H1 (cell line): Measurements from ENCODE around the gene ARHGEF28. TPM values are rescaled to one million over a fixed set of nuclear protein-coding genes. Genes with fewer than 3 reads are reported as not detected.

Experiments used
- CTCF ChIA-PET: fragments of 300-600 bp; sonication (Branson Sonifier 250); formaldehyde crosslinking; loops from one replicate; lab custom pipeline; 2021; ENCODE audit not compliant: partially characterized antibody; lab: Charles Lee
- POLR2A ChIA-PET: fragments of 300-600 bp; sonication (Branson Sonifier 250); formaldehyde crosslinking; loops from one replicate; lab custom pipeline; 2021; ENCODE audit warnings: inconsistent platforms; ENCODE audit not compliant: partially characterized antibody; lab: Charles Lee
- DNase-seq, 2 experiments: peaks; one replicate each; pipeline versions ENCODE4 v3.0.0 to v3.0.0-alpha.2; 2010 to 2022; ENCODE audit warnings: low spot score in 2 of 2, low read depth in 1 of 2, mixed read lengths in 1 of 2
- FAIRE-seq: peaks from 2 replicates; lab custom pipeline; 2011; peaks lifted over from hg19 to GRCh38; lab: Jason Lieb, UNC
- H2AFZ ChIP-seq: 2 replicates; pipeline ENCODE4 v1.8.1; 2012; ENCODE audit warnings: low read length, inconsistent platforms
- H2AK5ac ChIP-seq: 2 replicates; pipeline ENCODE4 v1.6.1; 2013; ENCODE audit warnings: low read depth, low read length
- H2BK120ac ChIP-seq: replicated peaks from 2 replicates; pipeline ENCODE3; 2013; ENCODE audit warnings: low read depth, low read length, inconsistent platforms
- H2BK12ac ChIP-seq: 2 replicates; pipeline ENCODE4 v1.6.1; 2013; ENCODE audit warnings: low read depth, low read length
- H2BK15ac ChIP-seq: 2 replicates; pipeline ENCODE4 v1.6.1; 2013; ENCODE audit warnings: low read length
- H2BK20ac ChIP-seq: 2 replicates; pipeline ENCODE4 v1.6.1; 2013; ENCODE audit warnings: low read length
- H2BK5ac ChIP-seq: 2 replicates; pipeline ENCODE4 v1.6.1; 2013; ENCODE audit warnings: low read depth, low read length
- H3K14ac ChIP-seq: 2 replicates; pipeline ENCODE4 v1.6.1; 2013; ENCODE audit warnings: inconsistent platforms; ENCODE audit not compliant: insufficient read length
- H3K18ac ChIP-seq: 2 replicates; pipeline ENCODE4 v1.6.1; 2013; ENCODE audit warnings: low read length; ENCODE audit errors: extremely low read depth
- H3K23ac ChIP-seq: 2 replicates; pipeline ENCODE4 v1.6.1; 2013; ENCODE audit warnings: inconsistent platforms; ENCODE audit not compliant: insufficient read length
- H3K23me2 ChIP-seq: 2 replicates; pipeline ENCODE4 v1.6.1; 2013; ENCODE audit warnings: low read depth, low read length
- H3K27ac ChIP-seq: 2 replicates; pipeline ENCODE4 v1.6.1; 2011; ENCODE audit warnings: low read depth, low read length, inconsistent platforms
- H3K27me3 ChIP-seq, 4 experiments: replicated peaks in 1 of 4; 1 replicate in 1 of 4; 2 replicates in 3 of 4; pipeline versions ENCODE4 v1.6.1 to v1.8.1; 2011 to 2013; ENCODE audit warnings: low read length in 3 of 4, mild to moderate bottlenecking in 3 of 4, inconsistent platforms in 2 of 4, mixed read lengths in 2 of 4, moderate library complexity in 1 of 4; ENCODE audit not compliant: control insufficient read depth in 3 of 4, insufficient read depth in 3 of 4; ENCODE audit errors: extremely low read depth in 1 of 4
- H3K36me3 ChIP-seq, 4 experiments: 2 replicates each; pipeline versions ENCODE4 v1.6.1 to v1.8.1; 2011 to 2013; ENCODE audit warnings: mild to moderate bottlenecking in 4 of 4, low read length in 3 of 4, moderate library complexity in 2 of 4, control low read depth in 1 of 4, inconsistent platforms in 1 of 4; ENCODE audit not compliant: insufficient read depth in 4 of 4, control insufficient read depth in 2 of 4
- H3K4ac ChIP-seq: replicated peaks from 2 replicates; pipeline ENCODE3; 2013; ENCODE audit warnings: low read length, low read depth, mixed read lengths, inconsistent platforms; ENCODE audit not compliant: insufficient read length
- H3K4me1 ChIP-seq, 4 experiments: replicated peaks in 1 of 4; 1 replicate in 1 of 4; 2 replicates in 3 of 4; pipeline versions ENCODE4 v1.6.1 to v1.8.1; 2011 to 2013; ENCODE audit warnings: low read length in 3 of 4, inconsistent platforms in 2 of 4, mixed read lengths in 1 of 4; ENCODE audit not compliant: insufficient read depth in 4 of 4, control insufficient read depth in 3 of 4
- H3K4me2 ChIP-seq, 2 experiments: 2 replicates each; pipeline versions ENCODE4 v1.6.1 to v1.8.1; 2011 to 2013; ENCODE audit warnings: low read depth in 2 of 2, low read length in 2 of 2, control low read depth in 1 of 2, inconsistent platforms in 1 of 2, mild to moderate bottlenecking in 1 of 2; ENCODE audit not compliant: insufficient read depth in 1 of 2
- H3K4me3 ChIP-seq, 4 experiments: fragments of 200-600, 300-600 bp in 1 of 4; sonication (generic), shearing (Covaris generic), sonication (Bioruptor Twin) in 1 of 4; 2 replicates each; pipeline versions ENCODE4 v1.5.1 to v1.8.1; 2011 to 2016; ENCODE audit warnings: low read length in 4 of 4, low read depth in 3 of 4, control low read depth in 2 of 4, inconsistent platforms in 2 of 4, mild to moderate bottlenecking in 2 of 4, mixed read lengths in 1 of 4, moderate library complexity in 1 of 4; ENCODE audit not compliant: insufficient read depth in 2 of 4; ENCODE audit errors: extremely low read depth in 1 of 4
- H3K56ac ChIP-seq: replicated peaks from 2 replicates; pipeline ENCODE3; 2013; ENCODE audit warnings: low read depth, mild to moderate bottlenecking, mixed read lengths, low read length, inconsistent platforms; ENCODE audit not compliant: insufficient read length
- H3K79me1 ChIP-seq: 2 replicates; pipeline ENCODE4 v1.6.1; 2013; ENCODE audit warnings: low read depth, low read length, control low read depth
- H3K79me2 ChIP-seq, 2 experiments: 2 replicates each; pipeline versions ENCODE4 v1.6.1 to v1.8.1; 2012 to 2013; ENCODE audit warnings: low read length in 2 of 2, mild to moderate bottlenecking in 2 of 2, inconsistent platforms in 1 of 2; ENCODE audit not compliant: insufficient read depth in 2 of 2, control insufficient read depth in 1 of 2
- H3K9ac ChIP-seq, 4 experiments: replicated peaks in 1 of 4; 1 replicate in 1 of 4; 2 replicates in 3 of 4; pipeline versions ENCODE4 v1.6.1 to v1.8.1; 2011 to 2013; ENCODE audit warnings: low read depth in 3 of 4, low read length in 3 of 4, control low read depth in 2 of 4, mild to moderate bottlenecking in 2 of 4, moderate library complexity in 2 of 4, inconsistent platforms in 1 of 4; ENCODE audit errors: extremely low read depth in 1 of 4
- H3K9me3 ChIP-seq, 2 experiments: 2 replicates each; pipeline versions ENCODE4 v1.6.1 to v1.8.1; 2012 to 2013; ENCODE audit warnings: mild to moderate bottlenecking in 2 of 2, moderate library complexity in 2 of 2, control low read depth in 1 of 2, inconsistent platforms in 1 of 2, low read depth in 1 of 2, low read length in 1 of 2, mixed read lengths in 1 of 2; ENCODE audit not compliant: insufficient read depth in 2 of 2
- H4K20me1 ChIP-seq, 2 experiments: replicated peaks in 1 of 2; 2 replicates each; pipeline versions ENCODE3 to v1.8.1; 2011 to 2013; ENCODE audit warnings: inconsistent platforms in 2 of 2, low read length in 2 of 2, mild to moderate bottlenecking in 1 of 2; ENCODE audit not compliant: insufficient read depth in 2 of 2, control insufficient read depth in 1 of 2
- H4K5ac ChIP-seq: 2 replicates; pipeline ENCODE4 v1.6.1; 2013; ENCODE audit warnings: low read length, low read depth, mixed read lengths, inconsistent platforms; ENCODE audit not compliant: insufficient read length
- H4K8ac ChIP-seq: 2 replicates; pipeline ENCODE4 v1.8.0; 2013; ENCODE audit warnings: mild to moderate bottlenecking, moderate library complexity, low read length, inconsistent platforms; ENCODE audit not compliant: insufficient read depth; ENCODE audit errors: extremely low read depth
- H4K91ac ChIP-seq: replicated peaks from 2 replicates; pipeline ENCODE3; 2013; ENCODE audit warnings: low read length, mixed read lengths, inconsistent platforms; ENCODE audit not compliant: insufficient read length
- CEBPB ChIP-seq: IDR thresholded peaks from 2 replicates; pipeline ENCODE4 v1.6.1; 2012; ENCODE audit warnings: low read depth, low read length
- KDM4A ChIP-seq: IDR thresholded peaks from one replicate; pipeline ENCODE4 v1.7.1; 2012; ENCODE audit warnings: low read depth, mild to moderate bottlenecking, moderate library complexity, low read length, inconsistent platforms; ENCODE audit not compliant: severe bottlenecking
- WGBS, 2 experiments: shearing (Covaris generic) in 1 of 2; methylation state at CpG; one replicate each; pipeline versions ENCODE4 v1.1.6 to v1.1.7; 2013 to 2015; ENCODE audit warnings: low lambda C conversion rate in 2 of 2, mixed read lengths in 2 of 2, inconsistent platforms in 1 of 2, low coverage in 1 of 2, missing lambda C conversion rate in 1 of 2; ENCODE audit not compliant: insufficient replicate concordance in 2 of 2, insufficient coverage in 1 of 2, insufficient read length in 1 of 2; ENCODE audit errors: extremely low coverage in 1 of 2, missing lambda C conversion rate in 1 of 2; 5-methylcytosine and 5-hydroxymethylcytosine counted together
- polyA plus RNA-seq, 7 experiments: library from polyadenylated mRNA; depleted of rRNA in 3 of 7; stranded (reverse) in 5 of 7; unstranded in 2 of 7; fragments of >200 nt in 5 of 7; fragments of 200-250 nt in 2 of 7; gene quantifications; 1 replicate in 5 of 7; 2 replicates in 1 of 7; 4 replicates in 1 of 7; pipeline versions ENCODE4 v1.2.1 to v1.2.3, GENCODE V29; 2011 to 2013; ENCODE audit warnings: missing spikeins in 2 of 7, mixed read lengths in 2 of 7
- total RNA-seq: library from RNA; stranded (reverse); fragmentation: NEBNext Ultra II Directional; extraction: Animal tissue kit (Norgen Biotek cat#: 25700); gene quantifications from 2 replicates; pipeline ENCODE4 v1.2.1, GENCODE V29; 2021
- TF ChIP-seq, protein P1 (sequence below): IDR thresholded peaks from 2 replicates; pipeline ENCODE4 v1.6.1; 2012; ENCODE audit warnings: inconsistent platforms

Gene ARHGEF28
- total and polyA plus RNA-seq, 2 of the 8 experiments (the other 6 are each of a cell fraction or from before 2014, with no cell fraction given), result 0.33 to 1.0 TPM

- ChIA-PET CTCF (interaction anchor here (0.9 to 1.1 kb wide), 2 partner anchors 9 to 30 kb away, joined by 3 to 4 read pairs; no protein-coding TSS in a partner anchor), POLR2A (no interaction called here)
- no peak for TF ChIP-seq KDM4A
- no peak for TF ChIP-seq CEBPB
- TF ChIP-seq, protein P1, sequence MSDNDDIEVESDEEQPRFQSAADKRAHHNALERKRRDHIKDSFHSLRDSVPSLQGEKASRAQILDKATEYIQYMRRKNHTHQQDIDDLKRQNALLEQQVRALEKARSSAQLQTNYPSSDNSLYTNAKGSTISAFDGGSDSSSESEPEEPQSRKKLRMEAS, result no peak
Measured at GRCh38 chr5:73763300-73764032, 137.5 kb downstream of the ARHGEF28 start.

More at GRCh38 chr5:73763300-73764032, 137.5 kb downstream of the ARHGEF28 start:
- Histone ChIP-seq H2BK12ac (no peak overlapping the region), H3K23me2 (no peaks in the 10 kb centered on the region), H3K36me3 (no peaks in the 10 kb centered on the region), H3K14ac (no peak overlapping the region), H4K20me1 (no peaks in the 10 kb centered on the region), H4K91ac (no peak overlapping the region), H3K4ac (no peak overlapping the region), H2AFZ (no peak overlapping the region), H3K27ac (no peak overlapping the region), H2BK5ac (no peak overlapping the region), H2BK15ac (no peak overlapping the region), H3K18ac (no peak overlapping the region), H3K4me1 (no peaks in the 10 kb centered on the region), H3K23ac (no peak overlapping the region), H3K4me2 (no peak overlapping the region), H3K9ac (no peak overlapping the region), H2AK5ac (no peak overlapping the region), H3K27me3 (no peaks in the 10 kb centered on the region), H3K56ac (no peak overlapping the region), H4K5ac (no peak overlapping the region), H3K79me2 (no peaks in the 10 kb centered on the region), H3K4me3 (no peak overlapping the region), H3K79me1 (no peaks in the 10 kb centered on the region), H4K8ac (no peak overlapping the region), H3K9me3 (peaks cover 12 to 20% of the 10 kb centered on the region in 2 experiments; a peak in 2 of 4 replicates), H2BK20ac (no peak overlapping the region), H2BK120ac (no peak overlapping the region)
- no peak for DNase-seq
- 83% methylated on average over 7 of the region's 7 CpGs; no CpG with 5 or more reads in 1 of the 2 experiments for WGBS, 2 experiments
- no peak for FAIRE-seq
